ENCODE measurements around the gene MUC22. TPM values are rescaled to one million over a fixed set of nuclear protein-coding genes. Genes with fewer than 3 reads are reported as not detected.
"Not testable (repeated sequence)": the region's sequence is repeated elsewhere in the genome, so short reads cannot be mapped to it uniquely, and the experiment has no call there.

MUC22 gene
- total RNA-seq, 1 experiment from 2014 or later: not detected

GRCh38 chr6:31020057-31020456 is 9.8 kb downstream of the MUC22 start:
- no peak for DNase-seq
- Histone ChIP-seq H3K27me3 (ENCODE audit: low read length) (no peaks in the 10 kb centered on the region), H3K27ac (ENCODE audit: low read length) (no peak overlapping the region), H3K9ac (ENCODE audit: low read length) (no peak overlapping the region), H3K9me2 (replicated peaks; ENCODE audit: low read length) (no peaks in the 10 kb centered on the region), H3F3A (ENCODE audit: low read length, unreplicated experiment) (no peaks in the 10 kb centered on the region), H3K36me3 (ENCODE audit: low read depth, low read length) (no peaks in the 10 kb centered on the region), H2AFZ (ENCODE audit: low read length) (no peak overlapping the region), H3K4me2 (ENCODE audit: low read length) (no peak overlapping the region), H3K4me1 (ENCODE audit: insufficient read depth, low read length) (no peaks in the 10 kb centered on the region), H4K20me1 (ENCODE audit: low read length) (no peaks in the 10 kb centered on the region), H3K79me2 (ENCODE audit: low read length) (no peaks in the 10 kb centered on the region), H3K4me3 (ENCODE audit: low read length) (no peak overlapping the region), H3K9me3 (ENCODE audit: low read length) (no peaks in the 10 kb centered on the region)
- no TSS peak for BruUV-seq (replicated peaks)
- TF ChIP-seq EZH2 (IDR thresholded peaks at IDR 0.05; ENCODE audit: low read length, unreplicated experiment) (no peak), EZH2phosphoT487 (IDR thresholded peaks at IDR 0.05; ENCODE audit: borderline replicate concordance, low read length) (no peak), CTCF (conservative IDR thresholded peaks at IDR 0.05; ENCODE audit: low read depth, low read length) (no peak)
- CTCF ChIA-PET: no interaction called here
- intact Hi-C loops (cut with micrococcal nuclease): no loop called here
- POLR2A ChIA-PET (ENCODE audit: unreplicated experiment): no interaction called here
- no peak for ATAC-seq

- intact Hi-C loops (cut with micrococcal nuclease); H2AFZ ChIP-seq (ENCODE audit: low read length); H3K4me3 ChIP-seq (ENCODE audit: low read length); POLR2A ChIA-PET (ENCODE audit: unreplicated experiment); H3K27ac ChIP-seq (ENCODE audit: low read length); CTCF ChIA-PET; H3K9me3 ChIP-seq (ENCODE audit: low read length); DNase-seq; H3K36me3 ChIP-seq (ENCODE audit: low read depth, low read length); H3K9ac ChIP-seq (ENCODE audit: low read length); BruUV-seq (replicated peaks); ATAC-seq; H3K27me3 ChIP-seq (ENCODE audit: low read length); H3F3A ChIP-seq (ENCODE audit: low read length, unreplicated experiment); H3K79me2 ChIP-seq (ENCODE audit: low read length); H3K4me2 ChIP-seq (ENCODE audit: low read length); H3K9me2 ChIP-seq (replicated peaks; ENCODE audit: low read length); H4K20me1 ChIP-seq (ENCODE audit: low read length); H3K4me1 ChIP-seq (ENCODE audit: insufficient read depth, low read length): not testable (repeated sequence)
Observed at GRCh38 chr6:31020631-31021255, 10.5 kb downstream of the MUC22 start.

GRCh38 chr6:31021705-31022531 is 11.6 kb downstream of the MUC22 start:
- POLR2A ChIA-PET (ENCODE audit: unreplicated experiment); H3K9me2 ChIP-seq (replicated peaks; ENCODE audit: low read length); BruUV-seq (replicated peaks); H3K4me3 ChIP-seq (ENCODE audit: low read length); H3K4me2 ChIP-seq (ENCODE audit: low read length); H3K4me1 ChIP-seq (ENCODE audit: insufficient read depth, low read length); H3K9me3 ChIP-seq (ENCODE audit: low read length); DNase-seq; H3K36me3 ChIP-seq (ENCODE audit: low read depth, low read length); H2AFZ ChIP-seq (ENCODE audit: low read length); ATAC-seq; H3K27ac ChIP-seq (ENCODE audit: low read length); H3K79me2 ChIP-seq (ENCODE audit: low read length); intact Hi-C loops (cut with micrococcal nuclease); H4K20me1 ChIP-seq (ENCODE audit: low read length); CTCF ChIA-PET; H3F3A ChIP-seq (ENCODE audit: low read length, unreplicated experiment); H3K27me3 ChIP-seq (ENCODE audit: low read length); H3K9ac ChIP-seq (ENCODE audit: low read length): not testable (repeated sequence)
